ENCODE measurements around the gene AAMDC.

DNA sequence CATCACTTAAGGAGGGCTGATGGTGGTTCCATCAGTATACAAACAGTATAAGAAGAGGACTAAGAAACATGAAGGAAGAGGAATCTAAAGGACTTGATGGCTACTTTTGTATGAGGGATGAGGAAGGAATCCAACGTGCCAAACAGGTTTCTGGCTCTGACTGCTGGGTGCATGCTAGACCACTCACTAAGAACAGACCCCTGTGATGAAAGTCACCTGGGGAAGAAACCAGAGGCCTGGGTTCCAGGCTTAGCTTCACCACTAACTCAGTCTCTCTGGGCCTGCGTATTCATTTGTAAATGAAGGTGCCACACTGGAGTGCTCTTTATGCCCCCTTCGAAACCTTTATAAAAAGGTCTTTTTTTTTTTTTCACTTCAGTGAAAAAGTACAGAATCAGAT lies 55.1 kb downstream of the AAMDC start:
- TF ChIP-seq, protein P1, sequence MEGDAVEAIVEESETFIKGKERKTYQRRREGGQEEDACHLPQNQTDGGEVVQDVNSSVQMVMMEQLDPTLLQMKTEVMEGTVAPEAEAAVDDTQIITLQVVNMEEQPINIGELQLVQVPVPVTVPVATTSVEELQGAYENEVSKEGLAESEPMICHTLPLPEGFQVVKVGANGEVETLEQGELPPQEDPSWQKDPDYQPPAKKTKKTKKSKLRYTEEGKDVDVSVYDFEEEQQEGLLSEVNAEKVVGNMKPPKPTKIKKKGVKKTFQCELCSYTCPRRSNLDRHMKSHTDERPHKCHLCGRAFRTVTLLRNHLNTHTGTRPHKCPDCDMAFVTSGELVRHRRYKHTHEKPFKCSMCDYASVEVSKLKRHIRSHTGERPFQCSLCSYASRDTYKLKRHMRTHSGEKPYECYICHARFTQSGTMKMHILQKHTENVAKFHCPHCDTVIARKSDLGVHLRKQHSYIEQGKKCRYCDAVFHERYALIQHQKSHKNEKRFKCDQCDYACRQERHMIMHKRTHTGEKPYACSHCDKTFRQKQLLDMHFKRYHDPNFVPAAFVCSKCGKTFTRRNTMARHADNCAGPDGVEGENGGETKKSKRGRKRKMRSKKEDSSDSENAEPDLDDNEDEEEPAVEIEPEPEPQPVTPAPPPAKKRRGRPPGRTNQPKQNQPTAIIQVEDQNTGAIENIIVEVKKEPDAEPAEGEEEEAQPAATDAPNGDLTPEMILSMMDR (IDR thresholded peaks at IDR 0.05) = no peak
- no peak for TF ChIP-seq EZH2 (IDR thresholded peaks at IDR 0.05; ENCODE audit: borderline replicate concordance, insufficient read depth, low read depth, low read length, poor library complexity, severe bottlenecking)
